ENCODE results near the gene CYB5B. TPM values are rescaled to one million over a fixed set of nuclear protein-coding genes. Genes with fewer than 3 reads are reported as not detected.

The CYB5B gene
- total RNA-seq, 2 donors from 2014 or later = 47.3 to 59.3 TPM

DNA sequence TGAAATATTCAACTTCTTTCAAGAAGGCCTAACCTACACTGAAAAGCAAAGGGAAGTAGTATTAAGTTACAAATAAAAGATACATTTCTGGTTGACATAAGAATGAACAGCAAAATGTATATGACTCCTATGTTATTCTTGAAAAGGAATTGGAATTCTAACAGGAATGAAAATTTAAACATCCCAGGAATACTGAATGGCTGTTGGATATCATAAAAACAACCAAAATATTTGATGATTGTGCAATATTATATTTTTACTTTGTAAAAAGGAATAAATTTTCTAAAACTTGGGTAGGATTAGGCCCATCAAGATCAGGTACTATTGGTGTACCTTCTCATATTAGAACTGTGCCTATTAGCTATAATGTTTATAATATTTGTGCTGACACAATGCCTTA lies 50.0 kb downstream of the CYB5B start:
- intact Hi-C loops (cut with DNase I) = no loop called here

DNA sequence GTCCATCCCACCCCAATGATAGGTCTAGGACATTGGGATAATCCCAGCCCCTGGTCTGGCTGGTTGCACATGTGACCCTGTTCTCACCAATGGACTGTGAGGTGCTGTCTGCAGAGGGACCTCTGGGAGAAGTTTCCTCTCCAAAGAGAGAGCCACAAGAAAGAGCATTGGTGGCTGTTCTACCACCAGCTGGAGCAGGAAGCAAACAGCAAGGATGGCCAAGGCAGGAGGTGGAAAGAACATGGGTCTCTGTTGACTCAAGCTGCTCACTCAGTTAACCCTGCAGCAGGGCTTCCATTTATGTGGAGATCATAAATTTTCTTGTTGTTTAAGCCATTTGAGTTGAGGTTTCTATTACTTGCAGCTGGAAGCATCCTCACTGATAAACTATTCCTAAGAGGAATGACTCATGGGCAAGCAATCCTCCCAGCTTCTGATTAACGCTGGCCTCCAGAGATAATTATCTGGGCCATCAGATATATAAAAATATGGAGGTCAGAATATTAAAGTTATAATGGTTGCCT lies 52.6 kb downstream of the CYB5B start:
- intact Hi-C loops (cut with DNase I) = no loop called here
- DNase-seq (ENCODE audit: low spot score) = no peak

More for the DNA sequence above, 50.0 kb downstream of the CYB5B start:
- DNase-seq (ENCODE audit: low spot score) = no peak

DNA sequence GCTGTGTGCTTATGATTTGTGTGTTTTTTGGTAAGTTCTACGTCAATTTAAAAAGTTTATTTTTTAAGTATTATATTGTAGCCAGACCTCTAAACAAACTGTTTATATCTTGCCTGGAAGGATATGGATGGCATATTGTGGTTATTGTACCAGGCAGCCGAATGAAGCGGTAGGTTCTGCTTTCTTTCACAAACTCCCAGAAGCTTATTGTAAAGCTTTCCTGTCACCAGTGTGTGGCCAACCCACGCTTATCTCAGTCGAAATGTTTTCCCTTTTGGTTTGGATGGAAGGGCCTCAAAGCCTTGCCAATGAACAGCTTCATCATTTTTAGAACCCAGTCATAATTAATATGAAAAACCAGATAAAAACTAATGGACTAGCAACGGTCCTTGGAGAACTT lies 53.1 kb downstream of the CYB5B start:
- DNase-seq (ENCODE audit: low spot score) = no peak
- intact Hi-C loops (cut with DNase I) = no loop called here

DNA sequence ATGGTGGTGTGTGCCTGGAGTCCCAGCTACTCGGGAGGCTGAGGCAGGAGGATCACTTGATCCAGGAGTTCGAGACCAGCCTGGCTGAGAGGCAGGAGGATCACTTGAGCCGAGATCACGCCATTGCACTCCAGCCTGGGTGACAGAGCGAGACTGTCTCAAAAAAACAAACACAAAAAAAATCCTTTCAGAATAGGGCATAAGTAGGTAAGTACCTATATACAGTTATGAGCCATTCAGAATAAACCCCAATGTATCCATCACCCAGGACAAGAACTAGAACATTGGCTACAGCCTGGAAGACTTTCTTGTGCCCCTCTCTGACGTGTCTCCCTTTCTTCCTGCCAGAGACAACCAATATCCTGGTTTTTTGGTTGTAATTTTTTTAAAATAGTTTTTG lies 54.3 kb downstream of the CYB5B start:
- DNase-seq (ENCODE audit: low spot score) = no peak
- intact Hi-C loops (cut with DNase I) = no loop called here

DNA sequence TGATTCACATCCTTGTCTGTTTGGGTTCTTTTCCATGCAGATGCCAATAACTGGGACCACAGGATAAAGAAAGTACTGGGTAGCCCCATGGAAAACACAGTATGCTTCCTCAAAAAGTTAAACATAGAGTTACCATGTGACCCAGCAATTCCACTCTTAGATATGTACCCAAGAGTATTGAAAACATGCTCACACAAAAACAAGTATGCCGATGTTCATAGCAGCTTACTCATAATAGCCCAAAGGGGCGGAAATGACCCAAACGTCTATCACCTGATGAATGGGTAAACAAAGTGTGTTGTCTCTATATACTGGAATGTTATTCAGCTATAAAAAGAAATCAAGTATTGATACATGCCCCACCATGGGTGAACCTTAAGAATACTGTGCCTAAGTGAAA lies 55.4 kb downstream of the CYB5B start:
- intact Hi-C loops (cut with DNase I) = loop anchor here in 1 of 2 donors (10.0 kb wide), 1 partner anchor 55 kb away; the partner anchor contains the start of gene CYB5B
- no peak for DNase-seq (ENCODE audit: low spot score)

DNA sequence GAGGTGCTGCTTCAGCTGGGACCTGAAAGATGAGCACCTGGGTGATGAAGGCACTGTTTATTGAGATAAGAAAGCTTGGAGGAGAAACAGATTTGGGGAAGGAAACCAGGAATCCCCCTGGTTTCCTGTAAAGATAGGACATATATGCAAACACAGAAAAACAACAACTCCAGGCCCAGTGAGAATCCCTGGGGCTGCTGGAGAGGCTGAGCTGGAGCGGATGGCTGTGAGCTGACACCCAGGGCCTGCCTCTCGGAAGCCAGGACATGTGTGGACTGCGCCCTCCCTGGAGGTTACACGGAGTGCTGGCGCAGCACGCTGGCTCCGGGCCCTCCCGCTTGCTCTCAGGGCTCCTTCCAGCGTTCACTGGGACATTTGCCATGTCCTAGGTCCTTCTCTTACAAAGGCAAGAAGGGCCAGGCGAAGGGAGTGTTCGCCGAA lies 57.5 kb downstream of the CYB5B start:
- intact Hi-C loops (cut with DNase I) = loop anchor here in 1 of 2 donors (10.0 kb wide), 1 partner anchor 57 kb away; the partner anchor contains the start of gene CYB5B
- DNase-seq (ENCODE audit: low spot score) = peak; percentile 94

DNA sequence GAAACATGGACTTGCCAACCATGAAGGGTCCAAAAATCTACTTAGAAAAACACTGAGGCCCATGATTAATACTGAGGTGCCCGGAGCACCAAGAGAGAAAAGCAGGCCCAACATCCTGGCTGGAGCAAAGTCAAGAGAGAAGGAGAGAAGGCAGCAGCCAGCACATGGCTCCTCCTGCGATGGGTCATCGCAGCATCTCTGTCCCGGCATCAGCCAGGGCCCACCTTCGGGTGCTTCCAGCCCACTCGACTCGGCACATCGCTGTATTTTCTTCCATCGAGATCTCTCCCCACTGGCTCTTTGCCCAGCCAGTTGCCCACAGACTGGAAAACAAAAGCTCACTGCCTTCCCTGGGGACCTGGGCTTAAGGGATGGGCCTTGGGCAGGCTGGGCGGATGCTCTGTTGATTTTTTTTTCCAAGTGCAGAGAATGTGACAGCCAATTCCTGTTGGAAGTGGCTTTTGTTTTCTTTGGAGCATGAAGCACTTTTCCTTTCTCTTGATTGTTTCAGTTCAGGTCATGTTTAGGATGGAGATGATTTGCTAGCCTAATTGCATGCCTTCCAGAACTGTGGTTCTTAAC lies 58.1 kb downstream of the CYB5B start:
- intact Hi-C loops (cut with DNase I) = loop anchor here in 1 of 2 donors (10.0 kb wide), 1 partner anchor 58 kb away; the partner anchor contains the start of gene CYB5B
- peak; percentile 88 for DNase-seq (ENCODE audit: low spot score)

DNA sequence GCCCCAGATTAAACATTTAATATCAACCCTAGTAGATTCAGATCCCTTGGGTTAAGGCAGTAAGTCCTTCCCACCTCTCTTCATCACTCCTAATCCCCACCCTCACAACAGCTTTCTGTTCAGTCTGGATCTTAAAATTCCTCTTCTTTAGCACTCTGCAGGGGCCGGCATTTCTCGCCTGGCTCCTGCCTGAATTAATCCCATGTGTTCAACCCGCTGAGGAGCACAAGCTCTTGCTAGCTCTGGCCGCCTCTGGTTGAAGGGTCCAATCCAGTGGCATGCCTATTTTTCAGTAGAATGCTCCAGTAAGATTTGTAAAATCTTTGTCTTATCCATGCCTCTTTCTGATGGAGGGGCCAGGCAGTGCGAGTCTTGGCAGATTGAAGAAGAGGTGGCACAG lies 59.2 kb downstream of the CYB5B start:
- intact Hi-C loops (cut with DNase I) = loop anchor here in 1 of 2 donors (10.0 kb wide), 1 partner anchor 59 kb away; the partner anchor contains the start of gene CYB5B
- DNase-seq (ENCODE audit: low spot score) = peak; percentile 53

DNA sequence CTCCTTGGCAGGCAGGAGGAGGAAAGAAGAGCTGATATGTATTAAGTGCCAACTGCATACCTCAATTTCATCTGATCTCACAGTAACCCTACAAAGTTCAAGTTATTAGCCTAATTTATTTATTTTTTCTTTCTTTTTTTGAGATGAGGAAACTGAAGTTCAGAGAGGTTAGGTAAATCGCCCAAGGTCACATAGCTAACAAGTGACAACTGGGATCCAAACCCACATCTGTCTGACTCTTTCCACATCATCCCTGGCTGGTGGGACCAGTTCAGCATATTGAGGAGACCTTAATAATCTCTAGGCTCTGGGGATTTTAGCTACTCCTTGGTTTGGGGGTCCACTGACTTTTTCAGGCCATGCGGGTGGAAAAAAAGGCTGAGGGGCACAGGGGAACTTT lies 60.9 kb downstream of the CYB5B start:
- intact Hi-C loops (cut with DNase I) = loop anchor here in 1 of 2 donors (10.0 kb wide), 1 partner anchor 61 kb away; the partner anchor contains the start of gene CYB5B
- DNase-seq (ENCODE audit: low spot score) = no peak

DNA sequence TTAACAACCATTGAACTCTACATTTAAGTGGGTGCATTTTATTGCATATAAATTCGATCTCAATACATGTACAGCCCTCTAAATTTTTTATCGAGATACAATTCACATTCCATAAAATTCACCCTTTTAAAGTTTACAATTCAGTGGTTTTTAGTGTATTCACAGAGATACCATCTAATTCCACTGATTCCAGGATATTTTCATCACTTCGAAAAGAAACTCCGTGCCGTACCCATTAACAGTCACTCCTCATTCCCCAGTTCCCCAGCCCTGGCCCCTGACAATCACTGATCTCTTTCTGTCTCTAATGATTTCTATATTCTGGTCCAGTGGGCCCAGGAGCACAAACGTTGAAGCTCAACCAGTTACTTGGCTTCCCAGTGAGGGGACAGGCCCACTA lies 61.4 kb downstream of the CYB5B start:
- intact Hi-C loops (cut with DNase I) = loop anchor here in 1 of 2 donors (10.0 kb wide), 1 partner anchor 61 kb away; the partner anchor contains the start of gene CYB5B
- DNase-seq (ENCODE audit: low spot score) = no peak

DNA sequence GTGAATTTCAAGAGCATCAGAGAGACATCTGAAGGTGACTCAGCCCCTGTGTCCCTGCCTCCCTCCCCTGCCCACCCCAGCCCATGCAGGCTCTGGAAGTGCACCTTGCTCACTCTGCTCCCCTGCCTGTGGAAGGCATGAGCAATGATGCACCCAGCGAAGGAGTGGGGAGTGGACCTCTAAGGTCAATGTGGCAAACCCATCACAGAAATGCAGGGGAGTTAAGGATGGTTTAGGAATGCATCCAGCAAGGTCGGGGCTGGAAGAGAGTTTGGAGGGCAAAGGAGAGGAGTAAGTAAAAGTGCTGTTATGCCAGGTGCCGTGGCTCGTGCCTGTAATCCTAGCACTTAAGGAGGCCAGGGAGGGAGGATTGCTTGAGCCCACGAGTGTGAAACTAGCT lies 61.9 kb downstream of the CYB5B start:
- DNase-seq (ENCODE audit: low spot score) = no peak
- intact Hi-C loops (cut with DNase I) = loop anchor here in 1 of 2 donors (10.0 kb wide), 1 partner anchor 61 kb away; the partner anchor contains the start of gene CYB5B

DNA sequence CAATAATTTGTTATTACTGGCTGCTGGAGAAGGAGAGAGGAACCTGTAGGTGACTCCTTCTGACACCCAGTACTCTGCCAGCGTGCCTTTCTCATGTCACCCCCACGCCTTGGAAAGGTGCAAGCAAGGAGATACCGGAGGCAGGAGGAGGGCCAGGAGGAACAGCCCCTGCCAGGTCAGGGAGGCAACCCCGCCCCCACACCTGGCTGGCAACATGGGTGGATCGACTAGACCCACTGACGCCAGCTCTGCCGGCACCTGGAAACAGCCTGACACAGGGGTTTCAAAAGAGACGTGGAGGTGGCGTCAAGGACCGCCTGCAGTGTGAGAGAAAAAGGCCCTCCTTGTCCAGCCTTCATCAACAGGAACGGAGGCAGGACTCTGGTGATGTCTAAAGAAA lies 62.3 kb downstream of the CYB5B start:
- no peak for DNase-seq (ENCODE audit: low spot score)
- intact Hi-C loops (cut with DNase I) = loop anchor here in 1 of 2 donors (10.0 kb wide), 1 partner anchor 62 kb away; the partner anchor contains the start of gene CYB5B

DNA sequence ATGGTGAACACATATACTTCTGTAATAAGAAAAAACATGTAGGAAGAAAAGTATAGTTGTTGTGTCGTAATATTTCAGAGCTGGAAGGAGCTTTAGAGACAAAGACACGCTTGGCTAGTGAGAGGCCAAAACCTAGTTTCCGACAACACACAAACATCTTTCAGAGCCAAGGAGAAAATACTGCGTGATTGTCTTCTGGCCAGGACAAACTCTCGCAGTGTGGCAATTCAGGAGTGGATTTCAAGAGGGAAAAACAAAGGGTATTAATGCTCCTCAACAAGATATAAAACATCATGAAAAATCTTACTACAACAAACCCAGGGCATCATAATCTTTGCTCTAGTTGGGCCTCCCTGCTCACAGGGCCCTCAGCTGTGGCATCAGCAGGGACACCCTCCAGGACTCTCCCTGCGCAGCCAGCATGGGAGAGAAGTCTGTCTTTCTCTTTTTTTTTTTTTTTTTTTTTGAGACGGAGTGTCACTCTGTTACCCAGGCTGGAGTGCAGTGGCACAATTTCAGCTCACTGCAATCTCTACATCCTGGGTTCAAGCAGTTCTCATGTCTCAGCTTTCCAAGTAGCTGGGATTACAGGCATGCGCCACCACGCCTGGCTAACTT lies 66.4 kb downstream of the CYB5B start:
- DNase-seq (ENCODE audit: low spot score) = peak; percentile 5
- intact Hi-C loops (cut with DNase I) = no loop called here

DNA sequence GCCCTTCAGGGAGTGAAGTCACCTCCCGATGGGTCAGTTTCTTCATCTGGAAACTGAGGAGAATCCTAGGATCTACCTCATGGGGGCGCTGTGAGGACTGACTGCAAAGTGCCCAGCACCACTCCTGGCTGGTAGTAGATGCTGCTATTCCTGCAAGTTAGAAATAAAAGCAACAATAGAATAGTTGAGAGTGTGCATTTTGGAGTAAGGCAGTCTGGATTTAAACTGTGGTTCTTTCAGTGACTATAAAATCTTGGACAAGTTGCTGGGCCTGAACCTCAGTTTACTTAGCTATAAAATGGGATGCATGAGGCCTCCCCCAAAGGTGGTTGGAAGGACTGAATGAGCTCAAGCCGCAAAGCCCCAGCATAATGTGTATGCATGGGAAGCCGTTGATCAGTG lies 70.6 kb downstream of the CYB5B start:
- peak; percentile 44 for DNase-seq (ENCODE audit: low spot score)
- intact Hi-C loops (cut with DNase I) = no loop called here

DNA sequence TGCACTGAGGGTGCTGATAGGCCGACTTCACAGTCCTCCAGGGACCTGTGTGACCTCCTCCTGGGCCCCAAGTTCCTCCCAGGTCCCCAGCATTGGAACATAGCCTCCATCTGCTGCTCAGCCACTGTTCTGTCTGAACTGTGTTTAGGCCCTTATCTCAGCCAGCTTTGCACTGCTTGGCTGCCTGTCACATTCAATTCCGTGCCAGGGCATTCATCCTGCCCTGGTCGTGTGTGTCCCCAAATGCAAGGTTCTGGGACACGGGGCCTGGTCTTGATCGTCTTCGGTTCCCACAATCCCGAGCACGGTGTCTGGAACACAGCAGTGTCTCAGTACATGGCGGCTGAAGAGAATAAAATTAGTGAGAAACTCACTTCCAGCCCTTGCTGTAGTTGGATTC lies 71.4 kb downstream of the CYB5B start:
- intact Hi-C loops (cut with DNase I) = no loop called here
- no peak for DNase-seq (ENCODE audit: low spot score)

DNA sequence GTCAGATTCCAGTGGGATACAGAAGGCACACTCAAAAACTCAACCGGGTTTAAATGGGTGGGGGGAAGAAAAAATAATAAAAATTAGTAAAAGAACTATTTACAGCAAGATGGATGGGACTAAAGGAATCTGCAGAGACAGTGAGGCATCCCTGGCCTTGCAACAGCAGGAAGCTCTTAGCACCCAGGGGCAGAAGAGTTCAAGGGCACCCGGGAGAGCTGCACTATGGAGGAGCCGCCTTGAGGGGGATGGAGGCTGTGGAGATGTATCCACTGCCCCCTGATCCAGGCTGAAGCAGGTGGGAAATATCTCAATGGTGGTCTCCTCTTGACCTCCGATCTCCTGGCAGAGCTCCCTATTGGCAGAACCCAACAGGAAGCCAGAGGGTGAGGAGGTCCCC lies 72.0 kb downstream of the CYB5B start:
- intact Hi-C loops (cut with DNase I) = no loop called here

DNA sequence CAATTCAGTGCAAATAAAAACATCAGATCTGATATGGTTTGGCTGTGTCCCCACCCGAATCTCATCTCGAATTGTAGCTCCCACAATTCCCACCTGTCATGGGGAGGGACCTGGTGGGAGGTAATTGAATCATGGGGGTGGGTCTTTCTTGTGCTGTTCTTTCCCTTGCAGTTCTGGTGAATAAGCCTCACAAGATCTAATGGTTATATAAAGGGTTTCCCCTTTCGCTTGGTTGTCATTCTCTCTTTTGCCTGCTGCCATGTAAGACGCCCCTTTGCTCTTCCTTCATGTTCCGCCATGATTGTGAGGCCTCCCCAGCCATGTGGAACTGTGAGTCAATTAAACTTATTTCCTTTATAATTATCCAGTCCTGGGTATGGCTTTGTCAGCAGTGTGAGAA lies 72.5 kb downstream of the CYB5B start:
- no peak for DNase-seq (ENCODE audit: low spot score)
- intact Hi-C loops (cut with DNase I) = no loop called here

More for the DNA sequence above, 72.0 kb downstream of the CYB5B start:
- DNase-seq (ENCODE audit: low spot score) = peak; percentile 26

DNA sequence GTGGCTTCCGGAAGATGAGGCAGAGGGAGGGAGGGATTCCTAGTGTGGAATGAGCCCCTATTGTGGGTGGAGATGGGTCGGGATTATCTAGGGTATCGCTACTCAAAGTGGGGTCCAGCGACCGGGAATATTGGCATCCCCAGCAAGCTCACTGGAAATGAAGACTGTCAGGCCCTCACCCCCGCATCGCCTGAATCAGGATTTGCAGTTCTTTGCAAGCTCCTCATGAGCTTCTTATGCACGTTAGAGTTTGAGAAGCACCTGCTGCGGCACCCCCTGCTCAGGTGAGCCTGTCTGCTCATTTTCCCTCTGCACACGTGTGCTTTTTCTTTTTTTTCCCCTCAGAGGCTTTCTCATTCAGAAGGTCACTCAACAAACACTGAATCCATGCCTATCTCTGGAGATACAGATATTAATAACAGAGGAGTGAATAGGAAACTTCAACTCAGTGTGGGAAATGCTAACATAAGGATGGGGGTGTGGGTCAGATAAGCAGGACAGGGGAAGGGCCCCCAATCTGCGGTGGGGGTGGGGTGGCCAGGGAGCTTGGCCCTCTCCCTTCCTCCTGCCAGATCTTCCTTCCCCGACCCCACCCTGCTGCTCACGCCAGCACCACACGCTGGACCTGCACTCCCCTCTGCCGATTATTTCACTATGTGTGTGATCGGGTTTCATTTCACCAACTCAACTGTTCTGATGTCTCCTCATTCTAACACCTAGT lies 73.6 kb downstream of the CYB5B start:
- intact Hi-C loops (cut with DNase I) = no loop called here
- peak; percentile 62 for DNase-seq (ENCODE audit: low spot score)

DNA sequence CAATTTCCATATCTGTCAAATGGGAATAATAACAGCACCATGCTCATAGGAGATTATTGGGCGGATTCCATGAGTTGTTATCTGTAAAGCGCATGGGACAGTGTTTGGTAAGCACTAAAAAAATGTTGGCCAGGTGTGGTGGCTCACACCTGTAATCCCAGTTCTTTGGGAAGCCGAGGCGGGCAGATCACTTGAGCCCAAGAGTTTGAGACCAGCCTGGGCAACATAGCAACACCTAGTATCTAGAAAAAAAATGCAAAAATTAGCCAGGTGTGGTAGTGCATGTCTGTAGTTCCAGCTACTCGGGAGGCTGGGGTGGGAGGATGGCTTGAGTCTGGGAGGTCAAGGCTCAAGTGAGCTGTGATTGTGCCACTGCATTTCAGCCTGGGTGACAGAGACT lies 74.5 kb downstream of the CYB5B start:
- DNase-seq (ENCODE audit: low spot score) = no peak

More for the DNA sequence above, 74.5 kb downstream of the CYB5B start:
- intact Hi-C loops (cut with DNase I) = no loop called here

All from posterior vena cava (tissue), 2 donors.